Frontal cortex (tissue), 4 donors: ENCODE data around the gene FAM170B. TPM values are rescaled to one million over a fixed set of nuclear protein-coding genes. Genes with fewer than 3 reads are reported as not detected.

Experiments
- DNase-seq, 2 donors: peaks; one replicate each; pipeline ENCODE4 v3.0.0; 2012; ENCODE audit warnings: low spot score in 2 of 2
- FAIRE-seq: peaks from 2 replicates; lab custom pipeline; 2012; peaks lifted over from hg19 to GRCh38; lab: Jason Lieb, UNC
- total RNA-seq: library from RNA; depleted of rRNA; stranded (reverse); fragments of >200 nt; gene quantifications from one replicate; pipeline ENCODE4 v1.2.3, GENCODE V29; 2014
- donor health status: control.
- donor health status: control.
- donor health status: control.

The FAM170B gene
- total RNA-seq, 1 donor from 2014 or later = not detected

GRCh38 chr10:49111320-49111698, 22.5 kb downstream of the FAM170B start:
- FAIRE-seq (no peak), DNase-seq (no peak)

- DNase-seq (no peak), FAIRE-seq (no peak)
Observed at GRCh38 chr10:49110684-49111319, 23.0 kb downstream of the FAM170B start.

- DNase-seq = peak in 1 of 2 donors; percentile 52
- FAIRE-seq = no peak
Observed at GRCh38 chr10:49109669-49110340, 24.0 kb downstream of the FAM170B start.

- DNase-seq (no peak), FAIRE-seq (no peak)
Observed at GRCh38 chr10:49108656-49109055, 25.2 kb downstream of the FAM170B start.

- DNase-seq = no peak
- no peak for FAIRE-seq
Observed at GRCh38 chr10:49107887-49108267, 25.9 kb downstream of the FAM170B start.

- DNase-seq (no peak), FAIRE-seq (no peak)
Observed at GRCh38 chr10:49107111-49107886, 26.5 kb downstream of the FAM170B start.

- DNase-seq (peak in 1 of 2 donors; percentile 60), FAIRE-seq (no peak)
Observed at GRCh38 chr10:49106451-49106850, 27.4 kb downstream of the FAM170B start.

GRCh38 chr10:49105076-49105475, 28.7 kb downstream of the FAM170B start:
- no peak for FAIRE-seq
- DNase-seq = no peak

GRCh38 chr10:49104323-49104722, 29.5 kb downstream of the FAM170B start:
- DNase-seq = no peak
- no peak for FAIRE-seq

GRCh38 chr10:49103761-49104160, 30.1 kb downstream of the FAM170B start:
- DNase-seq = no peak
- FAIRE-seq = no peak

GRCh38 chr10:49099046-49099445, 34.8 kb downstream of the FAM170B start:
- DNase-seq (no peak), FAIRE-seq (no peak)

- no peak for FAIRE-seq
- no peak for DNase-seq
Observed at GRCh38 chr10:49096890-49097445, 36.9 kb downstream of the FAM170B start.

GRCh38 chr10:49094646-49095045, 39.2 kb downstream of the FAM170B start:
- DNase-seq = no peak
- FAIRE-seq = no peak

GRCh38 chr10:49093922-49094321, 39.9 kb downstream of the FAM170B start:
- no peak for DNase-seq
- no peak for FAIRE-seq

GRCh38 chr10:49092477-49092876, 41.3 kb downstream of the FAM170B start:
- FAIRE-seq (no peak), DNase-seq (no peak)

- no peak for DNase-seq
Observed at GRCh38 chr10:49091450-49092210, 42.2 kb downstream of the FAM170B start.

GRCh38 chr10:49090696-49091380, 43.0 kb downstream of the FAM170B start:
- FAIRE-seq (no peak), DNase-seq (no peak)

More at GRCh38 chr10:49091450-49092210, 42.2 kb downstream of the FAM170B start:
- FAIRE-seq = no peak

GRCh38 chr10:49090189-49090575, 43.6 kb downstream of the FAM170B start:
- DNase-seq (no peak), FAIRE-seq (no peak)

- FAIRE-seq = no peak
- DNase-seq = no peak
Observed at GRCh38 chr10:49089557-49090188, 44.1 kb downstream of the FAM170B start.
